T-helper 2 cell treated with Interferon-gamma antibody and Interleukin-4, amounts not matched to agents 5 μg/mL and 100 μg/mL, for 36 hours (primary cell): ENCODE results near the gene KIAA2012.

Experiments
- DNase-seq: peaks from one replicate; pipeline ENCODE4 v3.0.0; 2021; ENCODE audit warnings: low spot score
- H3K27ac Mint-ChIP-seq: one replicate; pipeline ENCODE4 v1.8.0; 2021; ENCODE audit warnings: mild to moderate bottlenecking, mixed read lengths
- H3K27me3 Mint-ChIP-seq: one replicate; pipeline ENCODE4 v1.8.0; 2021; ENCODE audit warnings: low read depth, mixed read lengths
- H3K36me3 Mint-ChIP-seq: one replicate; pipeline ENCODE4 v1.8.0; 2021; ENCODE audit warnings: low read depth, mixed read lengths
- H3K4me1 Mint-ChIP-seq: one replicate; pipeline ENCODE4 v1.8.0; 2021; ENCODE audit warnings: low read depth, mixed read lengths
- H3K4me3 Mint-ChIP-seq: one replicate; pipeline ENCODE4 v1.8.0; 2022; ENCODE audit warnings: mild to moderate bottlenecking, moderate library complexity, mixed read lengths
- H3K9me3 Mint-ChIP-seq: one replicate; pipeline ENCODE4 v1.8.0; 2021; ENCODE audit warnings: mixed read lengths

Gene KIAA2012

DNA sequence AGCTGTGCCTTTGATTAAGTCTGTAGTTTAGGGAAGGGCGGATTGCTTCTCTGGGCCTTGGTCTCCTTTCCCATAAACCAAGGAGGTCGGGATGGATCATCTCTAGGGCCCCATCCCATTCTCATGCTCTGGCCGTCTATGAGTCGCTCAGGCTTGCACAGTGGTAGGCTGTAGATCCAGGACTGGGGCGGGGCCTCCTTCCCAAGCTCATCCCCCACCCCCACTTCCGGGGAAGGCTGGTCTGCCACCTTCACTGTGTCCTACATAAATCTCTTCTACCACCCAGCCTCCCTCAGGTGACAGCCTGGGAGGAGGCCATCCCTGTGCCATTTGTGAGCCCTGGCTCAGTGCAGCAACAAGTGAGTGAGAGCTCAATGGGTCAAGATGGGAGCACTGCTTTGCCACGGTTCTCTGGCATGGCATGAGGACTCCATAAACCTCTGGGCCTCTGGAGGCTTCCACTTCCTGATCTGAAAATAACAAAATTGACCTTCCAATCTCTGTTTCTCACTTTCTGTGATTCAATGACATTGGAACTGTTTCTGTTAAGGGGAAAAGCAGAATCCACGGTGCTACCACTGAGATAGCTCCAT lies 96.9 kb downstream of the KIAA2012 start:
- Mint-ChIP-seq H3K36me3 (no peaks in the 10 kb centered on the region), H3K9me3 (no peaks in the 10 kb centered on the region), H3K27ac (no peak overlapping the region), H3K4me1 (peaks cover 12% of the 10 kb centered on the region), H3K4me3 (no peak overlapping the region), H3K27me3 (no peaks in the 10 kb centered on the region)
- no peak for DNase-seq

DNA sequence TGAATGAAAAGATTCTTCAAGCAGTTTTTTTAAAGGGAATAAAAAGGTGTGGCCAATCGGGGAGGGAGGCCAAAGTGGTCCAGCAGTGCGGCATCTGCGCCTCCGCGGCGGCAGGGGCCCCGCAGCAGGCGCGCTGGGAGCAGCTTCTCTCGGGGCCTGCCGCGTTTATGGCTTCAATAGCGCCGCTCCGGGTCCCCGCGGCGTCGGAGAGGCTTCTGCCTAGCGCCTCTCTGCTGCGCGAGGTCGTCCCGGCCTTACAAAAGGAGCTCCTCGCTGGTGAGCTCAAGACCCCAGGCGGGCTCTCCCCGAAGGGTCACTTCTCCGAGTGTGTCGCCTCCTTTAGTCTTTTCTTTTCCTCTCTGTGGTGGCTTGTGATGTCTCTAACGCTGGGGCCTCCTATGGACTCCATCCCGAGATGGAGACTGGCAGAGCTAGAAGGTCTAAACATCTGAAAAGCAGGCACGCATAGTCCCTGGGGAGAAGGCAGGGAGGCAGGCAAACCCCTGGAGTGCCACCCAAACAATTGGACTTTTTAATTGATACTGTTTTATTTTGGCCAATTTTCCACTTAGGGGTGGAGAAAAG lies 98.3 kb downstream of the KIAA2012 start:
- no peak for DNase-seq
- no peak overlapping the region for H3K27ac Mint-ChIP-seq
- H3K27me3 Mint-ChIP-seq, result no peaks in the 10 kb centered on the region
- no peaks in the 10 kb centered on the region for H3K36me3 Mint-ChIP-seq
- peaks cover 12% of the 10 kb centered on the region for H3K4me1 Mint-ChIP-seq
- H3K4me3 Mint-ChIP-seq, result no peak overlapping the region
- H3K9me3 Mint-ChIP-seq, result no peaks in the 10 kb centered on the region

DNA sequence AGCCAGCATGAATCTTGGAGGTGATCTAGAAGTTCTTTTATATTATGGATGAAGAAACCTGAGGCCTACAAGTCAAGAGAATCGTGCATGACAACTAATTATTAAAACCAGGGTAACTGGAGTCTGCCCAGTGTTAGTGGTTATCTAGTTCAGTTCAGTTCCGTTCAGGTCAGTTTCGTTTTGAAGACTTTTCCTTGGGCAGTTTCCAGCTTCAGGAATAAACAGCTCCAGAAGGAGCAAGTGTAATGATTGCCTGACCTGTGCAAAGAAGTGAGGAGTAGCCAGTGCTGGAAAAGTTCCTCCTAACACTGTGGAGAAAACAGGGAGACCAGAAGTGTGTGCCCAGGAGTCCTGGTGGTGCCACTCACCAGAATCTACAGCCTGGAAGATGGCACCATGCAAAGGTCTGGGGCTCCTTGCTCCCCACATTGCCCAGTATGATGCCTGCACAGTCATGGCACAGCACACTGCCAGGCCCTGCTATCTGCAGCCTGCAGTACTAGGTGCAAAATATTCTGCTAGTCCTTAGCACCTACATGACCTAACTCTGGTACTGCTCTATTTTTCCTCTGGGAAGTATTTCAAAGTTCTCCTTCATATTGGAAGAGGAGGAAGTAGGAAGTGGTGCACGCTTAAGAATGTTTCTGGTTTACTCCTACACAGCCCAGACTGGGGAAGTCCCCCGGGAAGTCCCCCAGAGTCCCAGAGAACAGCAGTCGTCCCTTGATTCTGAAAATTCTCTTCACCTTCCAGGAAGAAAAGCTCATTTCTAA lies 99.6 kb downstream of the KIAA2012 start:
- DNase-seq, result peak; percentile 58
- Mint-ChIP-seq H3K36me3 (no peaks in the 10 kb centered on the region), H3K4me1 (peaks cover 12% of the 10 kb centered on the region), H3K27ac (no peak overlapping the region), H3K4me3 (no peak overlapping the region), H3K27me3 (no peaks in the 10 kb centered on the region), H3K9me3 (no peaks in the 10 kb centered on the region)

GRCh38 chr2:202178346-202178958 lies 105.4 kb downstream of the KIAA2012 start:
- Mint-ChIP-seq H3K27ac (no peak overlapping the region), H3K9me3 (no peaks in the 10 kb centered on the region), H3K36me3 (no peaks in the 10 kb centered on the region), H3K4me1 (no peaks in the 10 kb centered on the region), H3K27me3 (no peaks in the 10 kb centered on the region), H3K4me3 (no peak overlapping the region)
- peak; percentile 35 for DNase-seq

DNA sequence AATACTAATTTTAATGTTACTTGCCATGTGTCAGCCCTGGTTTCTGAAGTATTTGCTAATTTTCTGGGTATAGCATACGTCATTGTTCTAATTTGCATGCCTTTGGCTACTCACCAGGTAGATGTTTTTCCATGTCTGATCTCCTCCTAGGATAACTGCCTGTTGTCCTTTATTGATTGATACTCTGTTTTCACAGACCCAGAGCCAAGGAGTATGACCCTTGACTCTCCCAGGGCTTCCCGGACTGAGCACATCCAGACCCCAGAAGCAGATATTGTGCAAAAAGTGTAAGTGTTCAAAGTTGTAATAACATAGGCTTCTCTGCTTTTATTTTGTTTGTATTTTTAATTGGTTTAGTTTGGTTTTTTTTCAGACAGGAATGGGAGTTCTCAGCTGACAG lies 111.5 kb downstream of the KIAA2012 start:
- Mint-ChIP-seq H3K27ac (no peak overlapping the region), H3K4me3 (no peak overlapping the region), H3K36me3 (no peaks in the 10 kb centered on the region), H3K4me1 (no peaks in the 10 kb centered on the region), H3K27me3 (peaks cover 20% of the 10 kb centered on the region), H3K9me3 (no peaks in the 10 kb centered on the region)
- DNase-seq, result no peak

- Mint-ChIP-seq H3K27me3 (peaks cover 20% of the 10 kb centered on the region), H3K36me3 (no peaks in the 10 kb centered on the region), H3K27ac (no peak overlapping the region), H3K4me3 (no peak overlapping the region), H3K4me1 (no peaks in the 10 kb centered on the region), H3K9me3 (no peaks in the 10 kb centered on the region)
- no peak for DNase-seq
Measured at GRCh38 chr2:202185156-202185555, 112.1 kb downstream of the KIAA2012 start.

DNA sequence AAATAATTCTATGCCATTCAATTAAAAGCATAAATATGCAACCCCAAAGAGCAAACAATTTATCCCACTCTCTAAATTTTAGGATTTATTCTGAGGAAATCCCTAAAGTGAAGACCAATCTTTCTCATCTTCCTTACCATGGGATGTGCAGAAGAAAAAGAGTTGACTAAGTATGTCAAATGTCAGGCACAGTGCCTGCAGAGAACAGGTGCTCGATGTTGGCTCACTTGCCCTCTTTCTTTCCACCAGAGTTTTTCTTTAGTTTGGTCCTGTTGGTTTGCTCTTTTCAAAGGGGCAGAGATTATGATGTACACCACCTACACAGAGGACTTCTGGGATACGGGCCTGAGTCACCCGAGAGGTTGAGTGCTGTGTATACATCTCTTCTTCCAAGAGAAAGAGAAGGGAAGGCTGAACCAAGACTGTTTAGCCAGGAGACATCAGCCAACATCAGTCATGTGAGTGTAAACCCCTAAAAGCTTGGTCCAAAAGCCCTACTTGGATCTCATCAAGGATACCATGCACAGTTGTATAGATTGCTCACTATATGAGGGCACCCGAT lies 113.7 kb downstream of the KIAA2012 start:
- Mint-ChIP-seq H3K27ac (no peak overlapping the region), H3K36me3 (no peaks in the 10 kb centered on the region), H3K27me3 (peaks cover 22% of the 10 kb centered on the region), H3K9me3 (no peaks in the 10 kb centered on the region), H3K4me1 (no peaks in the 10 kb centered on the region), H3K4me3 (no peak overlapping the region)
- DNase-seq, result no peak

- Mint-ChIP-seq H3K9me3 (no peaks in the 10 kb centered on the region), H3K4me1 (no peaks in the 10 kb centered on the region), H3K36me3 (no peaks in the 10 kb centered on the region), H3K27me3 (peaks cover 22% of the 10 kb centered on the region), H3K27ac (no peak overlapping the region), H3K4me3 (no peak overlapping the region)
- no peak for DNase-seq
Measured at GRCh38 chr2:202187570-202187969, 114.5 kb downstream of the KIAA2012 start.

DNA sequence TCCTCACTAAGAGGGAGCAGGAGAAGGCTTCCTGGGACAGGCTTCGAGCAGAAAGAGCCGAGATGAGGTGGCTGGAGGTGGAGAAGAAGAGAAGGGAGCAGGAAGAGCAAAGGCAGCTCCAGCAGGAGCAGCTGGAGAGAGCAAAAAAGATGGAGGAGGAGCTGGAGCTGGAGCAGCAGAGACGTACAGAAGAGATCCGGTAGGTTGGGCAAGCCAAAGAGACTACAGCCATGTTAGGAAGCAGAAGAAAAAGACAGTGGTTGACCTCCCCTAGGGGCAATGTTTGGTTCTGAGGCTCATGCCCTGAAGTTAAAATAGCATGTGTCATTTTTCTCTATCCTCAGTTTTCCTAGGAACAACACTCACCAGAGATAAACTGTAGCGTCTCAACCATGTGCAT lies 120.2 kb downstream of the KIAA2012 start:
- peaks cover 5% of the 10 kb centered on the region for H3K27me3 Mint-ChIP-seq
- H3K4me1 Mint-ChIP-seq, result peaks cover 1% of the 10 kb centered on the region
- H3K27ac Mint-ChIP-seq, result no peak overlapping the region
- H3K36me3 Mint-ChIP-seq, result no peaks in the 10 kb centered on the region
- H3K9me3 Mint-ChIP-seq, result no peaks in the 10 kb centered on the region
- DNase-seq, result no peak
- H3K4me3 Mint-ChIP-seq, result no peak overlapping the region

DNA sequence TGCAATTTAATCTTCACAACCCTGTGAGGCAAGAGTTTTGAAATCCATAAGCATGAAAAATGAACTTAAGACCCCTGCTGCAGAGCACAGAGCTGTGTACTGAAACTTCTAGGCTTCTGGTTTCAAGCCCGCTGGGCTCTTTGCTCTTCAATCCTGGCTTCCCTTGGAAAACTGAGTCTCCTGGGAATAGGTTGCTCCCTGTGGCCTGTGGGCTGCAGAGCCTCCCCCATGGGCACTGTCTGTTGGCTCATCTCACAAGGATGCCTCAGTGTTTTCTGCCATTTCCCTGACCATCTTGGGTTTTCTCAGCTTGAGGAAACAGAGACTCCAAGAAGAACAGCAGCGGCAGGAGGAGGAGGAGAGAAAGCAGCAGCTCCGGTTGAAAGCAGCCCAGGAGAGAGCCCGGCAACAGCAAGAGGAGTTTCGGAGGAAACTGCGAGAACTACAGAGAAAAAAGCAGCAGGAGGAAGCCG lies 120.9 kb downstream of the KIAA2012 start:
- Mint-ChIP-seq H3K9me3 (no peaks in the 10 kb centered on the region), H3K36me3 (no peaks in the 10 kb centered on the region), H3K27me3 (peaks cover 6% of the 10 kb centered on the region), H3K27ac (no peak overlapping the region), H3K4me1 (peaks cover 1% of the 10 kb centered on the region), H3K4me3 (no peak overlapping the region)
- DNase-seq, result no peak

GRCh38 chr2:202194418-202194817 lies 121.4 kb downstream of the KIAA2012 start:
- Mint-ChIP-seq H3K27me3 (peaks cover 6% of the 10 kb centered on the region), H3K4me3 (no peak overlapping the region), H3K4me1 (peaks cover 1% of the 10 kb centered on the region), H3K9me3 (no peaks in the 10 kb centered on the region), H3K36me3 (no peaks in the 10 kb centered on the region), H3K27ac (no peak overlapping the region)
- DNase-seq, result no peak

- peaks cover 3% of the 10 kb centered on the region for H3K27me3 Mint-ChIP-seq
- H3K4me1 Mint-ChIP-seq, result peaks cover 1% of the 10 kb centered on the region
- no peak overlapping the region for H3K4me3 Mint-ChIP-seq
- DNase-seq, result no peak
- no peaks in the 10 kb centered on the region for H3K36me3 Mint-ChIP-seq
- no peak overlapping the region for H3K27ac Mint-ChIP-seq
- no peaks in the 10 kb centered on the region for H3K9me3 Mint-ChIP-seq
Measured at GRCh38 chr2:202196727-202197126, 123.7 kb downstream of the KIAA2012 start.

- H3K36me3 Mint-ChIP-seq, result peaks cover 7% of the 10 kb centered on the region
- H3K27ac Mint-ChIP-seq, result no peak overlapping the region
- H3K4me1 Mint-ChIP-seq, result peaks cover 1% of the 10 kb centered on the region
- no peaks in the 10 kb centered on the region for H3K9me3 Mint-ChIP-seq
- no peak for DNase-seq
- peaks cover 3% of the 10 kb centered on the region for H3K27me3 Mint-ChIP-seq
- no peak overlapping the region for H3K4me3 Mint-ChIP-seq
Measured at GRCh38 chr2:202201220-202202160, 128.4 kb downstream of the KIAA2012 start.
